ENCODE data around the gene LHX6. TPM values are rescaled to one million over a fixed set of nuclear protein-coding genes. Genes with fewer than 3 reads are reported as not detected.

The LHX6 gene
- total RNA-seq, 1 experiment from 2014 or later: 1.5 TPM

DNA sequence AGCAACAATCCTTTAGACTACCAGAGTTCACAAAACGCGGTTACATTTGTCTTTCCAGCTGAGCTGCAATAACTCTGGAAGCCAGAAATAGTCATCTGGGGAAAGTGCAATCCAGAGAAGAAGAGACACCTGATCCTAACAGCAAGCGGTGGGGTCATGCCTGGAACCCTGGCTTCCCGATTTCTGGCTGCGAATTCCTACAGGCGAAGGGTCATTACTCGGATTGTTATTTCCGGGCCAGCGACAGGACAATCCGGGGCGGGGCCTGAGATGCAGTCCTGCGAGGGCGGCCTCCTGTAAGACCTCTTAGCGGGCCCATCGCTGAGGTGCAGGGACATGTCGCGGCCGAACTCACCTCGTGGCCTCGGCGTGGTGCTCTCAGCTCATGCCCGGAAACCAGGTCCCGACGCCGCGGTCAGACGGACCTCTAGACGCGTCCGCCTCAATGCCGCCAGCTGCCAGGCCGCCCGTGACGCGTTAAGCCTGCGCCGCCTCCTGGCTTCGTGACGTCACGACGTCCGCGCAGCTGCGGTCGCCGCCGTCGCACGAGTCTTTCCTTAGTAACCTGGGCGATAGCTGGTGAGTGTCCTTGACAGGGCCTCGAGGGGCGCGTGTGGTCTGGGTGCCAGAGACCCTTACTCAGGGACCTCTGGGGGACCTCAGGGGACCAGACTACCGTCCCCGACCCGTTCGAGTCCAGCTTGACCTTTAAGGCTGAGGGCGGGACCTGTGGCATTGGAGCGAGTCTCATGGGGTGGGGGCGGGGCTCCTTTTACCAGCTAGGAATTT, 35.8 kb upstream of the LHX6 start, which contains the start of the genes MRRF and RBM18:
Gene MRRF (plus strand): TSS at position 523 of the 789 bp plus-strand sequence. CDS start 6,010 bp downstream, outside the sequence.
Gene RBM18 (minus strand): TSS at position 481 of the 789 bp plus-strand sequence. CDS start 3,348 bp downstream, outside the sequence.
- Mint-ChIP-seq H3K4me3 (peak within 1 kb of the TSS; percentile 95), H3K4me1 (peaks cover 20% of the 10 kb centered on the region), H3K27ac (peak within 1 kb of the TSS; percentile 99), H3K9me3 (no peaks in the 10 kb centered on the region), H3K27me3 (ENCODE audit: low read depth) (no peaks in the 10 kb centered on the region), H3K36me3 (peaks cover 10% of the 10 kb centered on the region)
- CTCF ChIA-PET: interaction anchor here (0.6 to 2.5 kb wide), 12 partner anchors 38 to 166 kb away, joined by 3 to 15 read pairs (median 6); no protein-coding TSS in a partner anchor
- ATAC-seq: peak; percentile 84
- POLR2A ChIA-PET: interaction anchor here (0.9 to 1.4 kb wide), 7 partner anchors 11 to 138 kb away, joined by 3 to 5 read pairs (median 3); no protein-coding TSS in a partner anchor
- DNase-seq (ENCODE audit: low spot score): peak; percentile 93
- TF ChIP-seq, protein P1, sequence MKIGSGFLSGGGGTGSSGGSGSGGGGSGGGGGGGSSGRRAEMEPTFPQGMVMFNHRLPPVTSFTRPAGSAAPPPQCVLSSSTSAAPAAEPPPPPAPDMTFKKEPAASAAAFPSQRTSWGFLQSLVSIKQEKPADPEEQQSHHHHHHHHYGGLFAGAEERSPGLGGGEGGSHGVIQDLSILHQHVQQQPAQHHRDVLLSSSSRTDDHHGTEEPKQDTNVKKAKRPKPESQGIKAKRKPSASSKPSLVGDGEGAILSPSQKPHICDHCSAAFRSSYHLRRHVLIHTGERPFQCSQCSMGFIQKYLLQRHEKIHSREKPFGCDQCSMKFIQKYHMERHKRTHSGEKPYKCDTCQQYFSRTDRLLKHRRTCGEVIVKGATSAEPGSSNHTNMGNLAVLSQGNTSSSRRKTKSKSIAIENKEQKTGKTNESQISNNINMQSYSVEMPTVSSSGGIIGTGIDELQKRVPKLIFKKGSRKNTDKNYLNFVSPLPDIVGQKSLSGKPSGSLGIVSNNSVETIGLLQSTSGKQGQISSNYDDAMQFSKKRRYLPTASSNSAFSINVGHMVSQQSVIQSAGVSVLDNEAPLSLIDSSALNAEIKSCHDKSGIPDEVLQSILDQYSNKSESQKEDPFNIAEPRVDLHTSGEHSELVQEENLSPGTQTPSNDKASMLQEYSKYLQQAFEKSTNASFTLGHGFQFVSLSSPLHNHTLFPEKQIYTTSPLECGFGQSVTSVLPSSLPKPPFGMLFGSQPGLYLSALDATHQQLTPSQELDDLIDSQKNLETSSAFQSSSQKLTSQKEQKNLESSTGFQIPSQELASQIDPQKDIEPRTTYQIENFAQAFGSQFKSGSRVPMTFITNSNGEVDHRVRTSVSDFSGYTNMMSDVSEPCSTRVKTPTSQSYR (CRISPR knock-in tag; IDR thresholded peaks at IDR 0.05): peak; percentile 92
- peak; percentile 95; the same call in 1 of the 2 replicates for TF ChIP-seq ATF1 (CRISPR knock-in tag; IDR thresholded peaks at IDR 0.05)
- TF ChIP-seq NR1H2 (CRISPR knock-in tag; IDR thresholded peaks at IDR 0.05): no peak
- 0 out of 2 replicates have a peak, but pooled peaks have one; percentile 23 for TF ChIP-seq ZNF138 (CRISPR knock-in tag; conservative IDR thresholded peaks at IDR 0.05)
- TF ChIP-seq, protein P2, sequence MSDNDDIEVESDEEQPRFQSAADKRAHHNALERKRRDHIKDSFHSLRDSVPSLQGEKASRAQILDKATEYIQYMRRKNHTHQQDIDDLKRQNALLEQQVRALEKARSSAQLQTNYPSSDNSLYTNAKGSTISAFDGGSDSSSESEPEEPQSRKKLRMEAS (CRISPR knock-in tag; IDR thresholded peaks at IDR 0.05): peak; percentile 99
- no peak for TF ChIP-seq ZNF423 (CRISPR knock-in tag; IDR thresholded peaks at IDR 0.05)
- TF ChIP-seq ELF4 (CRISPR knock-in tag; IDR thresholded peaks at IDR 0.05; ENCODE audit: low read depth): 0 out of 2 replicates have a peak, but pooled peaks have one; percentile 67
- TF ChIP-seq, protein P3, sequence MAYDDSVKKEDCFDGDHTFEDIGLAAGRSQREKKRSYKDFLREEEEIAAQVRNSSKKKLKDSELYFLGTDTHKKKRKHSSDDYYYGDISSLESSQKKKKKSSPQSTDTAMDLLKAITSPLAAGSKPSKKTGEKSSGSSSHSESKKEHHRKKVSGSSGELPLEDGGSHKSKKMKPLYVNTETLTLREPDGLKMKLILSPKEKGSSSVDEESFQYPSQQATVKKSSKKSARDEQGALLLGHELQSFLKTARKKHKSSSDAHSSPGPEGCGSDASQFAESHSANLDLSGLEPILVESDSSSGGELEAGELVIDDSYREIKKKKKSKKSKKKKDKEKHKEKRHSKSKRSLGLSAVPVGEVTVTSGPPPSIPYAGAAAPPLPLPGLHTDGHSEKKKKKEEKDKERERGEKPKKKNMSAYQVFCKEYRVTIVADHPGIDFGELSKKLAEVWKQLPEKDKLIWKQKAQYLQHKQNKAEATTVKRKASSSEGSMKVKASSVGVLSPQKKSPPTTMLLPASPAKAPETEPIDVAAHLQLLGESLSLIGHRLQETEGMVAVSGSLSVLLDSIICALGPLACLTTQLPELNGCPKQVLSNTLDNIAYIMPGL (CRISPR knock-in tag; IDR thresholded peaks at IDR 0.05): peak; percentile 86
- TF ChIP-seq RELA (CRISPR knock-in tag; IDR thresholded peaks at IDR 0.05; ENCODE audit: borderline replicate concordance): peak; percentile 94; the same call in 1 of the 2 replicates
- peak; percentile 83; the same call in 1 of the 2 replicates for TF ChIP-seq SMAD4 (CRISPR knock-in tag; IDR thresholded peaks at IDR 0.05)
- TF ChIP-seq, protein P4, sequence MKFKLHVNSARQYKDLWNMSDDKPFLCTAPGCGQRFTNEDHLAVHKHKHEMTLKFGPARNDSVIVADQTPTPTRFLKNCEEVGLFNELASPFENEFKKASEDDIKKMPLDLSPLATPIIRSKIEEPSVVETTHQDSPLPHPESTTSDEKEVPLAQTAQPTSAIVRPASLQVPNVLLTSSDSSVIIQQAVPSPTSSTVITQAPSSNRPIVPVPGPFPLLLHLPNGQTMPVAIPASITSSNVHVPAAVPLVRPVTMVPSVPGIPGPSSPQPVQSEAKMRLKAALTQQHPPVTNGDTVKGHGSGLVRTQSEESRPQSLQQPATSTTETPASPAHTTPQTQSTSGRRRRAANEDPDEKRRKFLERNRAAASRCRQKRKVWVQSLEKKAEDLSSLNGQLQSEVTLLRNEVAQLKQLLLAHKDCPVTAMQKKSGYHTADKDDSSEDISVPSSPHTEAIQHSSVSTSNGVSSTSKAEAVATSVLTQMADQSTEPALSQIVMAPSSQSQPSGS (CRISPR knock-in tag; IDR thresholded peaks at IDR 0.05; ENCODE audit: borderline replicate concordance, low read depth): peak; percentile 92
- peak; percentile 98 for TF ChIP-seq ZNF232 (CRISPR knock-in tag; IDR thresholded peaks at IDR 0.05)
- peak; percentile 89; the same call in 1 of the 2 replicates for TF ChIP-seq ZNF219 (CRISPR knock-in tag; IDR thresholded peaks at IDR 0.05; ENCODE audit: borderline replicate concordance)
- peak; percentile 99 for TF ChIP-seq CREM (CRISPR knock-in tag; IDR thresholded peaks at IDR 0.05)
- TF ChIP-seq ZBTB21 (CRISPR knock-in tag; IDR thresholded peaks at IDR 0.05; ENCODE audit: borderline replicate concordance): peak; percentile 95
- TF ChIP-seq SP1 (CRISPR knock-in tag; conservative IDR thresholded peaks at IDR 0.05): peak; percentile 97
- TF ChIP-seq, protein P5, sequence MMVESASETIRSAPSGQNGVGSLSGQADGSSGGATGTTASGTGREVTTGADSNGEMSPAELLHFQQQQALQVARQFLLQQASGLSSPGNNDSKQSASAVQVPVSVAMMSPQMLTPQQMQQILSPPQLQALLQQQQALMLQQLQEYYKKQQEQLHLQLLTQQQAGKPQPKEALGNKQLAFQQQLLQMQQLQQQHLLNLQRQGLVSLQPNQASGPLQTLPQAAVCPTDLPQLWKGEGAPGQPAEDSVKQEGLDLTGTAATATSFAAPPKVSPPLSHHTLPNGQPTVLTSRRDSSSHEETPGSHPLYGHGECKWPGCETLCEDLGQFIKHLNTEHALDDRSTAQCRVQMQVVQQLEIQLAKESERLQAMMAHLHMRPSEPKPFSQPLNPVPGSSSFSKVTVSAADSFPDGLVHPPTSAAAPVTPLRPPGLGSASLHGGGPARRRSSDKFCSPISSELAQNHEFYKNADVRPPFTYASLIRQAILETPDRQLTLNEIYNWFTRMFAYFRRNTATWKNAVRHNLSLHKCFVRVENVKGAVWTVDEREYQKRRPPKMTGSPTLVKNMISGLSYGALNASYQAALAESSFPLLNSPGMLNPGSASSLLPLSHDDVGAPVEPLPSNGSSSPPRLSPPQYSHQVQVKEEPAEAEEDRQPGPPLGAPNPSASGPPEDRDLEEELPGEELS (CRISPR knock-in tag; IDR thresholded peaks at IDR 0.05): peak; percentile 97
- TF ChIP-seq, protein P6, sequence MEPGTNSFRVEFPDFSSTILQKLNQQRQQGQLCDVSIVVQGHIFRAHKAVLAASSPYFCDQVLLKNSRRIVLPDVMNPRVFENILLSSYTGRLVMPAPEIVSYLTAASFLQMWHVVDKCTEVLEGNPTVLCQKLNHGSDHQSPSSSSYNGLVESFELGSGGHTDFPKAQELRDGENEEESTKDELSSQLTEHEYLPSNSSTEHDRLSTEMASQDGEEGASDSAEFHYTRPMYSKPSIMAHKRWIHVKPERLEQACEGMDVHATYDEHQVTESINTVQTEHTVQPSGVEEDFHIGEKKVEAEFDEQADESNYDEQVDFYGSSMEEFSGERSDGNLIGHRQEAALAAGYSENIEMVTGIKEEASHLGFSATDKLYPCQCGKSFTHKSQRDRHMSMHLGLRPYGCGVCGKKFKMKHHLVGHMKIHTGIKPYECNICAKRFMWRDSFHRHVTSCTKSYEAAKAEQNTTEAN (CRISPR knock-in tag; IDR thresholded peaks at IDR 0.05): peak; percentile 98
- TF ChIP-seq GRHL2 (CRISPR knock-in tag; IDR thresholded peaks at IDR 0.05; ENCODE audit: insufficient replicate concordance, severe bottlenecking): no peak
- TF ChIP-seq, protein P7, sequence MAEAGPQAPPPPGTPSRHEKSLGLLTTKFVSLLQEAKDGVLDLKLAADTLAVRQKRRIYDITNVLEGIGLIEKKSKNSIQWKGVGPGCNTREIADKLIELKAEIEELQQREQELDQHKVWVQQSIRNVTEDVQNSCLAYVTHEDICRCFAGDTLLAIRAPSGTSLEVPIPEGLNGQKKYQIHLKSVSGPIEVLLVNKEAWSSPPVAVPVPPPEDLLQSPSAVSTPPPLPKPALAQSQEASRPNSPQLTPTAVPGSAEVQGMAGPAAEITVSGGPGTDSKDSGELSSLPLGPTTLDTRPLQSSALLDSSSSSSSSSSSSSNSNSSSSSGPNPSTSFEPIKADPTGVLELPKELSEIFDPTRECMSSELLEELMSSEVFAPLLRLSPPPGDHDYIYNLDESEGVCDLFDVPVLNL (CRISPR knock-in tag; IDR thresholded peaks at IDR 0.05; ENCODE audit: borderline replicate concordance, low read depth): peak; percentile 78; the same call in 1 of the 2 replicates

Measured in WTC11 (cell line).